HepG2 (cell line): ENCODE results near the gene CPXM2. TPM values are rescaled to one million over a fixed set of nuclear protein-coding genes. Genes with fewer than 3 reads are reported as not detected.
A peak's percentile ranks its signal among the peaks of the same experiment; 100 is the strongest.

Experiments
- ATAC-seq: fragments of 200-7000 bp; cut with Tn5 transposase; 3 replicates; pipeline ENCODE4 v1.9.1; 2020; ENCODE audit warnings: mild to moderate bottlenecking, moderate library complexity
- BruUV-seq: library from RNA; stranded (reverse); fragments of 400-500 nt; replicated peaks from 2 replicates; lab custom pipeline; 2021; lab: Mats Ljungman, UMichigan
- CTCF ChIA-PET: fragments of 300-600 bp; formaldehyde crosslinking; extraction: SDS; loops from one replicate; lab custom pipeline; 2021; ENCODE audit warnings: low total read pairs, inconsistent platforms, low intra/inter-chr PET ratio; lab: Yijun Ruan, JAX
- POLR2A ChIA-PET: fragments of 350-600 bp; sonication (Branson Sonifier 250); formaldehyde crosslinking; loops from one replicate; lab custom pipeline; 2020; ENCODE audit warnings: antibody characterized with exemption, inconsistent platforms; lab: Yijun Ruan, JAX
- DNase-seq: peaks from one replicate; pipeline ENCODE4 v3.0.0-alpha.2; 2015; ENCODE audit warnings: low spot score
- FAIRE-seq: peaks from 3 replicates; lab custom pipeline; 2011; peaks lifted over from hg19 to GRCh38; lab: Jason Lieb, UNC
- H2AFZ ChIP-seq: one replicate; pipeline ENCODE4 v1.6.1; 2011; ENCODE audit warnings: low read length, inconsistent platforms
- H3K27ac ChIP-seq: fragments of 300-600 bp; 3 replicates; pipeline ENCODE4 v1.8.0; 2011; ENCODE audit warnings: mixed run types, mild to moderate bottlenecking, mixed read lengths, low read length, inconsistent platforms; ENCODE audit not compliant: insufficient read depth; ENCODE audit errors: extremely low read length
- H3K27me3 ChIP-seq, 2 experiments: fragments of 200-600 bp in 1 of 2; 2 replicates in 1 of 2; 3 replicates in 1 of 2; pipeline versions ENCODE4 v1.6.0 to v1.8.0; 2011; ENCODE audit warnings: low read length in 2 of 2, mild to moderate bottlenecking in 2 of 2, moderate library complexity in 2 of 2, inconsistent platforms in 1 of 2; ENCODE audit not compliant: insufficient read depth in 2 of 2, control insufficient read depth in 1 of 2
- H3K36me3 ChIP-seq, 2 experiments: fragments of 200-600 bp in 1 of 2; replicated peaks in 1 of 2; 2 replicates in 1 of 2; 3 replicates in 1 of 2; pipeline versions ENCODE4 v1.5.1 to v1.8.0; 2011; ENCODE audit warnings: low read length in 2 of 2, inconsistent platforms in 1 of 2; ENCODE audit not compliant: insufficient read depth in 2 of 2, control insufficient read depth in 1 of 2
- H3K4me1 ChIP-seq: 2 replicates; pipeline ENCODE4 v1.5.1; 2012; ENCODE audit warnings: low read length, inconsistent platforms; ENCODE audit not compliant: insufficient read depth
- H3K4me2 ChIP-seq: 2 replicates; pipeline ENCODE4 v1.6.0; 2011; ENCODE audit warnings: low read depth, low read length, inconsistent platforms
- H3K4me3 ChIP-seq, 3 experiments: fragments of 200-600 bp in 1 of 3; sonication (generic), shearing (Covaris generic) in 1 of 3; replicated peaks in 1 of 3; 2 replicates each; pipeline ENCODE4 v1.5.1; 2011 to 2016; ENCODE audit warnings: low read length in 3 of 3, inconsistent platforms in 2 of 3, low read depth in 2 of 3, mild to moderate bottlenecking in 2 of 3, control low read depth in 1 of 3, mixed read lengths in 1 of 3; ENCODE audit not compliant: insufficient read depth in 1 of 3
- H3K79me2 ChIP-seq: one replicate; pipeline ENCODE4 v1.6.1; 2011; ENCODE audit warnings: low read length, inconsistent platforms; ENCODE audit not compliant: insufficient read depth
- H3K9ac ChIP-seq: 2 replicates; pipeline ENCODE4 v1.6.0; 2011; ENCODE audit warnings: mild to moderate bottlenecking, low read depth, low read length, inconsistent platforms; ENCODE audit not compliant: insufficient read depth
- H3K9me3 ChIP-seq: 2 replicates; pipeline ENCODE4 v1.5.1; 2012; ENCODE audit warnings: mild to moderate bottlenecking, low read length
- H4K20me1 ChIP-seq: 2 replicates; pipeline ENCODE4 v1.6.0; 2011; ENCODE audit warnings: inconsistent platforms, mild to moderate bottlenecking, low read length, moderate library complexity; ENCODE audit not compliant: insufficient read depth
- ARNT ChIP-seq: fragments of 450-650 bp; IDR thresholded peaks from 2 replicates; pipeline ENCODE4 v1.6.1; 2017
- CENPX ChIP-seq: sonication (generic); formaldehyde crosslinking; IDR thresholded peaks from 2 replicates; pipeline ENCODE4 v1.9.0; 2021; ENCODE audit warnings: mild to moderate bottlenecking, missing genetic modification reagents, moderate library complexity
- CREBL2 ChIP-seq: sonication (generic); formaldehyde crosslinking; IDR thresholded peaks from 2 replicates; pipeline ENCODE4 v1.8.1; 2023; ENCODE audit warnings: missing genetic modification reagents, mild to moderate bottlenecking, borderline replicate concordance
- FOXO4 ChIP-seq: sonication (generic); formaldehyde crosslinking; conservative IDR thresholded peaks from 2 replicates; pipeline ENCODE4 v1.8.1; 2023; ENCODE audit warnings: missing genetic modification reagents
- KLF9 ChIP-seq: IDR thresholded peaks from 2 replicates; pipeline ENCODE4 v1.6.1; 2016; ENCODE audit warnings: low read depth
- MBNL3 ChIP-seq: fragments of 250-450 bp; sonication (Bioruptor Pico); conservative IDR thresholded peaks from 2 replicates; pipeline ENCODE4 v1.8.0; 2022; ENCODE audit warnings: mild to moderate bottlenecking, inconsistent platforms
- NFYC ChIP-seq: IDR thresholded peaks from 2 replicates; pipeline ENCODE4 v1.6.1; 2016; ENCODE audit warnings: missing genetic modification reagents, missing compliant biosample characterization
- PAF1 ChIP-seq: IDR thresholded peaks from 2 replicates; pipeline ENCODE4 v1.6.1; 2016; ENCODE audit warnings: missing genetic modification reagents, missing compliant biosample characterization
- POGZ ChIP-seq: sonication (generic); formaldehyde crosslinking; IDR thresholded peaks from 2 replicates; pipeline ENCODE4 v1.4.0; 2020; ENCODE audit warnings: mild to moderate bottlenecking, missing genetic modification reagents
- POLR2A ChIP-seq, 2 experiments: IDR thresholded peaks; 2 replicates each; pipeline ENCODE4 v1.6.1; 2011; ENCODE audit warnings: low read depth in 2 of 2, low read length in 2 of 2, mild to moderate bottlenecking in 1 of 2, moderate library complexity in 1 of 2; ENCODE audit not compliant: insufficient read depth in 1 of 2
- SAFB2 ChIP-seq: sonication (generic); formaldehyde crosslinking; IDR thresholded peaks from 2 replicates; pipeline ENCODE4 v1.5.1; 2020; ENCODE audit warnings: missing genetic modification reagents, low read depth, mild to moderate bottlenecking, borderline replicate concordance
- THAP8 ChIP-seq: sonication (generic); formaldehyde crosslinking; IDR thresholded peaks from 2 replicates; pipeline ENCODE4 v1.5.1; 2020; ENCODE audit warnings: missing genetic modification reagents, mild to moderate bottlenecking, borderline replicate concordance
- XRCC5 ChIP-seq: fragments of 200-400 bp; formaldehyde crosslinking; optimal IDR thresholded peaks from 2 replicates; pipeline ENCODE3; 2017; ENCODE audit warnings: mild to moderate bottlenecking, low read length
- ZFP37 ChIP-seq: sonication (generic); formaldehyde crosslinking; IDR thresholded peaks from 2 replicates; pipeline ENCODE4 v1.4.0; 2020; ENCODE audit warnings: missing genetic modification reagents, borderline replicate concordance
- ZMYM2 ChIP-seq: sonication (generic); formaldehyde crosslinking; IDR thresholded peaks from 2 replicates; pipeline ENCODE4 v1.8.0; 2022; ENCODE audit warnings: mild to moderate bottlenecking, missing genetic modification reagents
- ZNF225 ChIP-seq: sonication (generic); formaldehyde crosslinking; IDR thresholded peaks from 2 replicates; pipeline ENCODE4 v1.4.0; 2020; ENCODE audit warnings: mild to moderate bottlenecking, missing genetic modification reagents
- ZNF280B ChIP-seq: sonication (generic); formaldehyde crosslinking; IDR thresholded peaks from 2 replicates; pipeline ENCODE4 v1.5.0; 2020; ENCODE audit warnings: missing genetic modification reagents, mild to moderate bottlenecking, borderline replicate concordance
- ZNF350 ChIP-seq: sonication (generic); formaldehyde crosslinking; IDR thresholded peaks from 2 replicates; pipeline ENCODE4 v1.4.0; 2020; ENCODE audit warnings: mild to moderate bottlenecking, low read depth, missing genetic modification reagents, borderline replicate concordance
- ZNF496 ChIP-seq: sonication (generic); formaldehyde crosslinking; IDR thresholded peaks from 2 replicates; pipeline ENCODE4 v1.8.1; 2023; ENCODE audit warnings: mild to moderate bottlenecking, moderate library complexity, missing genetic modification reagents; ENCODE audit not compliant: insufficient replicate concordance
- ZNF616 ChIP-seq: sonication (generic); formaldehyde crosslinking; IDR thresholded peaks from 2 replicates; pipeline ENCODE4 v1.5.0; 2020; ENCODE audit warnings: low read depth, mild to moderate bottlenecking, missing genetic modification reagents
- WGBS: methylation state at CpG from one replicate; pipeline ENCODE4 v1.1.6; 2017; ENCODE audit warnings: low lambda C conversion rate; 5-methylcytosine and 5-hydroxymethylcytosine counted together
- in situ Hi-C: cut with HindIII; loops from 2 replicates; pipeline ENCODE4 v1.10.0; 2017; ENCODE audit warnings: low pct_unique_long_range_greater_than_20kb; ENCODE audit not compliant: extremely low pct_ligation_motif_present
- intact Hi-C: fragments of 100-400 bp; cut with micrococcal nuclease; formaldehyde crosslinking; loops from one replicate; pipeline ENCODE4 v1.10.0; 2022; ENCODE audit not compliant: unreplicated experiment
- polyA plus RNA-seq, 8 experiments: library from polyadenylated mRNA; depleted of rRNA in 3 of 8; stranded (reverse) in 7 of 8; unstranded in 1 of 8; fragments of >200 nt; fragmentation: Illumina TruSeq in 4 of 8; extraction: Trizol in 4 of 8; gene quantifications; 2 replicates each; pipeline versions ENCODE4 v1.2.1 to v1.2.3, GENCODE V29; 2011 to 2016; ENCODE audit warnings: low read depth in 4 of 8, missing spikeins in 1 of 8, mixed read lengths in 1 of 8; ENCODE audit not compliant: insufficient read depth in 1 of 8
- total RNA-seq, 5 experiments: library from RNA; depleted of rRNA; stranded (reverse); fragments of >200 nt; fragmentation: Illumina TruSeq; extraction: Trizol; gene quantifications; 2 replicates each; pipeline ENCODE4 v1.2.3, GENCODE V29; 2016; ENCODE audit warnings: low read depth in 1 of 5

CPXM2 gene
- total and polyA plus RNA-seq, 2 of the 13 experiments (the other 11 are each of a cell fraction or from before 2014, with no cell fraction given) = 0.03 TPM; not detected in 1

GRCh38 chr10:123703195-123703790 lies 188.3 kb downstream of the CPXM2 start:
- no peak overlapping the region for H3K4me3 ChIP-seq
- TF ChIP-seq THAP8 (no peak), FOXO4 (no peak), PAF1 (CRISPR knock-in tag) (no peak), SAFB2 (no peak), MBNL3 (no peak), ZMYM2 (CRISPR knock-in tag) (no peak), ZNF350 (CRISPR knock-in tag) (no peak), CENPX (CRISPR knock-in tag) (no peak), XRCC5 (no peak), ZNF496 (CRISPR knock-in tag) (no peak), ZNF280B (CRISPR knock-in tag) (no peak), ARNT (no peak), POGZ (CRISPR knock-in tag) (no peak), ZNF225 (CRISPR knock-in tag) (no peak), ZFP37 (CRISPR knock-in tag) (no peak), NFYC (CRISPR knock-in tag) (no peak), POLR2A (IDR thresholded peaks at IDR 0.05; ENCODE audit: insufficient read depth in 1 of 2, low read depth in 2 of 2, low read length in 2 of 2) (no peak), KLF9 (CRISPR knock-in tag) (no peak), ZNF616 (CRISPR knock-in tag) (no peak), CREBL2 (no peak)
- H3K4me2 ChIP-seq = no peak overlapping the region
- no peaks in the 10 kb centered on the region for H3K4me1 ChIP-seq
- WGBS = 5% methylated on average over 3 of the region's 6 CpGs
- intact Hi-C loops = no loop called here
- no peaks in the 10 kb centered on the region for H3K9me3 ChIP-seq
- no peaks in the 10 kb centered on the region for H3K36me3 ChIP-seq
- no peak overlapping the region for H2AFZ ChIP-seq
- no peak overlapping the region for H3K9ac ChIP-seq
- no peaks in the 10 kb centered on the region; a peak in 2 of 5 replicates for H3K27me3 ChIP-seq
- POLR2A ChIA-PET = no interaction called here
- no peak overlapping the region for H3K27ac ChIP-seq
- BruUV-seq = no TSS peak
- no peak for FAIRE-seq
- DNase-seq = no peak
- in situ Hi-C loops = no loop called here
- H4K20me1 ChIP-seq = no peaks in the 10 kb centered on the region
- CTCF ChIA-PET = no interaction called here
- ATAC-seq = peak; percentile 60
- no peaks in the 10 kb centered on the region for H3K79me2 ChIP-seq
